Measurements from ENCODE around the gene CSPG4. TPM values are rescaled to one million over a fixed set of nuclear protein-coding genes. Genes with fewer than 3 reads are reported as not detected.
"Not testable (repeated sequence)": the region's sequence is repeated elsewhere in the genome, so short reads cannot be mapped to it uniquely, and the experiment has no call there.

CSPG4 gene
- total RNA-seq, 1 donor from 2014 or later = 246 TPM

DNA sequence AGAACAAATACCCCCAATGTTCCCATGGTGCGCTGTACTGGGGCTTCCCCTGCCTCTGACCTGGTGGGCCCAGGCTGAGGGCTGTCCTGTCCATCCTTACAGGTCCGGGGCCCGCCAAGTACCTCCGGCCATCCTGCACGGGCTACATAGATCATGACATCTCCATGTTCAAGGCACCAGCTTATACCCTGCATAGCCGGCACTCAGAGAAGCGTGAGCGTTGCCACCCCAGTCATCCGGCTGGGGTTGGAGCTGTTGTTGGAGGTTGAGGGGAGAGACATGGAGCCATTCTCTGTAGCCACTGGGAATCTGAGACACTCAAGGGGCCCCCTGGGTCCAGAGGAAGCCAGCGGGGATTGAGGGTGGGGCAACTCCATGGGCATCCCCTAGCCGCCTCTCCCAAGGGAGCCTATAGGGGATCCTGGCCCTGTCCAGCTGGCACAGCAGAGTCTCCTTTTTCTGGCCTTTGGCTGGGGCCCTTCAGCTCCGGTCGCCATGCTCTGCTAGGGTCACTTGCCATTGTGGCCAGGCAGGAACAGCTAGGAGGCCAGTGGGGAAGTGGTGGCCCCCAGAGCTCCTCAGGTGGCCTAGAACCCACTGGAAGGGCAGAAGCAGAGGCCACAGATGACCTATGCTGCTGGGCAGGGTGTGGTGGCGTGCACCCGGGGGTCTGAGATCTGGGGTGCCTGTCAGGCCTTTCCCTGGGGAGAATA, 12.5 kb upstream of the CSPG4 start:
- peak; percentile 0 for DNase-seq

DNA sequence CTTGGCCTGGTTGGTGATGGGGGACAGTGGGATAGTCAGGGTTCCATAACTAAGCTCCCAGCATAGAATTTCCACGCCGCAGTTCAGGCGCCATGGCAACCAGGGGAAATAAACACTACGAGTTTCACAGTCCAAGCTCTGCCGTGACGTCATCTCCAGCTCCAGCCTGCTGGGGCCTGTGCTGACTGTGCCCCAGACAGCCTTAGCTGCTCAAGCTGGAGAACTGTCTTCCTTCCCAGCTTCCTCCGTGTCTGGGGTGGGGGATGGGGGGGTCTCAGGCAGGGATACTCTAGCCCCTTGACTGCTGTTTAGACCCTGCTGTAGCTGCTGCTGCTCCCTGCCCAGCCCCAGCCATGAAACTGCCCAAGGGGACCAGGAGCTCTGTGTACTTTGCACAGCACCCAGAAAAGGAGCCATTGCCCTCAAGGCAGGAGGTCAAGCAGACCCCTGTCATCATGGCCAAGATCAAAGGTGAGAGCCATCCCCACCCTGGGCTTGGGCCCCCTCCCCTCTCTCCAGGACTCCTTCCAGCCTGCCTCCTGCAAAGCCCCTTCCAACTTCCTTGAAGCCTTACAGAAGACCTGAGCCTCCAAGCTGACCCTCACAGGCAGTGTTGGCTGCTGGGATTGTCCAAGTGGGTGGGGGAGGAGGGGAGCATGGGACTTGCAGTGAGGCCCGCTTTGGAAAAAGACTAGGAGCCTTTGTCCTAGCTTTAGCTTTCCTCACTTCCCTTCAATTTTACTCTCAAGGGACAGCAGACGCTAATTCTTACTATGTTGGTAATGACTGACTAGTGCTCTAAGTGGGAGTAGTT, 11.4 kb upstream of the CSPG4 start:
- peak; percentile 99 for DNase-seq

DNA sequence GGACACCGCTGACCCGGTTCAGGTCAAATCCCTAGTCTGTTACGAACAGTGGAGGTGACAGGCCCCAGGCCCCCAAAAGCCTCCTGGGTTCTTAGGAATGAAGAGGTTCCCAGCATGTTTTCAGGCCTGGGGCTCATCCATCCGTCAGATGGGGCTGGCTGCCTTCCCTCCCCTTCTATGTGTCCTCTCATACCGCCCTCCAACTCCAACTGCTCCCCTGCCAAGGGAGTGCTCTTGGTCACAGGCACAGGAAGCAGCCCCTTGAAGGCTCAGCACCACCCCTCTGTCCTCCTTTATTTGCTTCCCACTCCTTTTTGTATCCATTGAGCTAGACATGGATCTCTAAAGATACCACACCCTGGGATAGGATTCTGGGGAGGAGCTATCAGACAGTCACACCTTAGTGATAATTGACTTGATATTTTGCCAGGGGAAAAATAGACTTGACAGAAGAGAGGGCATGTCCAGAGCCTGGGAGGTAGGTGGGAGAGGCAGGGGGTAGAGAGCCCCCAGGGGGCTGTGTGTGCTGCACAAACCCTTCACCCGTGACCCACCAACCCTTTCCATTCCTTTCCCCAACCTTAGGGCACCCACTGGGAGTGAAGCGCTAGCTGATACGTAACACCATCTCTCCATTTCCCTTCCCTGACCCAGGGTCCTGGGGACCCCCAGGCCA, 10.7 kb upstream of the CSPG4 start:
- peak; percentile 70 for DNase-seq

DNA sequence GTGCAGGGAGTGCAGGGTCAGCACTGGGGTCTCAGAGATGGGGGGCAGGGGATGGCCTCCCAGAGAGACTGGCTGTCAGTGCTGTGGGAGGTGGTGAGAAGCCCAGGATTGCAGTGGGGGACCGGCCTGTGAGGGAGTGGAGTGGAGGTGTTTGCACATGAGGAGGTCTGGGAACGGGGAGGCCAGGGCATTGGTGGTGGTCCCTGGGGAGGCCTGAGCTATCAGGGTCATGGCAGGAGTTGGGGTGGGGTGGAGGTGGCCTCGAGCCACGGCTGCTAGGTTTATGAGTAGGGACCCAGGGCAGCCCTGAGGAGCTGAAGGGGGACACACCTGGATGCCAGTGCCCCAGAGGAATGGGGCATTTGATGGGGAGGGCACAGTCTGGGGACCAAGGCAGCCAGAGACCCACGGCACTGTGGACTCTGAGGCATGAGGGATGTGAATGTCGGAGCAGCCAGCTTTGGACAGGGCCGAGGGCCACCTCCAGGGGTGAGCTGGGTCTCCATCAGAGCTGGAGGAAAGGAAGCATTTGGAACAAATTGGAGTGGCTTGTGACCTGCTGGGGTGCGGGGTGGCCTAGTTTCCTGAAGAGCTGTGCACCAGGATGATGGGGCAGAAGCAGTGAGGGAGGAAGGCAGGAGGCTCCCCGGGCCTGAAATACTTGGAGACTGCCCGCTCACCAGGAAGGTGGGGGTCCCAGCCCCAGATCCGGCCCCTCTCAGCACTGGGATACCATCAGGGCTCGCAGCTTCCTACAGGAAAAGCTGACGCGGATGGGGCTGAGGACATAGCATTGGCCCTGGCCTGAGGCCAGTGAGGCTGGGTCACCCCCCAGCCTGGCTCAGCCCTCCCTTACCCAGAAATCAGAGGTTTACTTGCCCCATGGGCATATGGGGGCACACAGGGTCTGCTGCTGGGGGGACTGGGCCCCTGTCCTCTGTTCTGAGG, 9.5 kb upstream of the CSPG4 start:
- DNase-seq = peak; percentile 8

DNA sequence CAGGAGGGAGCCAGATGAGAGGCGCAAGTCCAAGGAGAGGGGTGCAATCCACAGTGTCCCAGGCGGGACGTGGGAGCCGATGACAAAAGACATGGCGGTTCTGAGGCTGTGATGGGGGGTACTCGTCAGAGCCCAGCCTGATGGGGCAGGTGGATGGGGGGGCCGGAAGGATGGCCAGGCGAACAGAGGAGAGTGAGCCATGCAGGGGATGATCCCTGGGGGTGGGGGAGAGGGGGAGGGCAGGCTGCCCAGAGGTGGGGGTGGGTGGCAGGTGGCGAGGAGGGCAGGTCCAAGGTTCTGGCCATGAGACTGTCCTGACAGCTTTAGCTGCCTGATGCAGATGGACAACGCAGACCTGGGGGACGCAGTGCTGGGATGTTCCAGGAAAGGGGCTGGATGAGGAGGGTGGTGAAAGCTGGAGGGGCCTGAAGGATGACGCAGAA, 8.9 kb upstream of the CSPG4 start:
- DNase-seq = no peak

DNA sequence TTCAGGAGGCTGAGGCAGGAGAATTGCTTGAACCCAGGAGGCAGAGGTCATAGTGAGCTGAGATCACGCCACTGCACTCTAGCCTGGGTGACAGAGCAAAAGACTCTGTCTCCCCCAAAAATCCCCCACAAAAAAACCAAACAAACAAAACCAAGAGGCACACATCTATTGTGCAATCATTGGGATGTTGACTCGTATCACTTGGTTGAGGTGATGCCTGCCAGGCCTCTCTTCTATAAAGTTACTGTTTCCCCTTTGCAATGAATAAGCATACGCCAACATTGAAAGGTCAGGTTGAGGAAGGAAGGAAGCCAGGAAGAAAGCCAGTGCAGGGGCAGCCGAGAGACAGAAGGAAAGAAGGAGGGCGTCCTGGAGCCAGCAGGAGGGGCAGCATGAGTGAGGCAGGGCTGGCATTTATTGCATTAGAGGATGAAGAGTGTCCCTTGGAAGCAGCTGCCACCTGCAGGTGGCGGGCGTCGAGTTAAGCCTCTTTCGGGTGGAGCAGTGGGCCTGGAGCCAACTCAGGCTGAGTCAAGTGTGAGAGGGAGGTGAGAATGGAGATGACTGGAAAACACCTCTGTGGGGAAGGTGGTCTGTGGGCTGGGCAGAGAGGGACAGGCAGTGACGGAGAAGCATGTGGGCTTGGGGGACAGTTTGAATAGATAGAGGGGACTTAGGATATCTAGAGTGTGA, 8.3 kb upstream of the CSPG4 start:
- DNase-seq = peak; percentile 89

DNA sequence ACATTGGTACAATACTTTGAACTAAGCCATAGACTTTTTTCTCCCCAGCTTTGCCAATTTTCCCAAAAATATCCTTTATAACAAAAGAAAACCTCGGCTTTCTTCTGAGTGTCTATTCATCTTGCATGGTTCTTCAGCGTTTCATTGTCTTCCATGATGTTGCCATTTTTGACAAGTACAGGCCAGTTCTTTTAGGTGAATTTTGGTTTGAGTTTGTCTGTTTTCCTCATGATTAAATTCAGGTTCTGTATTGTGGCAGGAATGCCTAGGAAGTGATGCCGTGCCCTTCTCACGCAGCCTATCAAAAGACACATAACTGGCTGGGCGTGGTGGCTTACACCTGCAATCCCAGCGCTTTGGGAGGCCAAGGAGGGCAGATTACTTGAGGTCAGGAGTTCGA, 7.6 kb upstream of the CSPG4 start:
- no peak for DNase-seq

DNA sequence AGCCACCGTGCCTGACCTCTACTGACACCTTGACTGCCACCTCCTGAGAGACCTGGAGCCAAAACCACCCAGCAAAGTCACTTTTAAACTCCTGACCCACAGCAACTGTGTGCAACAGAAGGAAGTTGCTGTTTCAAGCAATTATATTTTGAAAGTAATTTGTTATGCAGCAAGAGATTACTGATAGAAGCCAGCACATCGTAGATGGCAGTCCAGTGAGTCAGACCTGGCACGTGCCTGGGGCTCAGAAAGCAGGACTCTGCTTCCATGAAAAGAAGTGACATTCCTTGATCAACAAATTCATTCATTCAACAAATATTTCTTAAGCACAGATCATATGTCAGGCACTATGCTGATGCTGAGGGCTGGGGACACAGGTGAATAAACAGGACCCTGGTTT, 5.7 kb upstream of the CSPG4 start:
- DNase-seq = no peak

DNA sequence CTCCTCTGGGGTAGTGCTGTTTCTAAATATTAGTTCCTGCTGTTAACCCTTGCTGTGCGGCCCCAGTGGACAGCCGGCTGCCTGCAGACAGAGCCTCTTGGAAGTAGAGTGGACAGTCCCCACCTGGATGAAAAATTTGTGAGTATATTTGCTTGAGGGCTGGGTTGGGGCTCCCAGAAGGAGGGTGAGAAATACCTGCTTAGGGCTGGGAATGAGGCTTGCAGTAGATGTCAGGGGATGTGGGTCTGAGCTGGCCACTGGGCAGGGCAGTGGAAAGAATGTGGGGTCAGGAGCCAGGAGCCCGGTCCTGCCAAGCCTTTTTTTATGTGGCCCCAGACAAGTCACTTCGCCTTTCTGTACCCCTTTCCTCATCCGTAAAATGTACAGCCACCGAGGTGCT, 4.4 kb upstream of the CSPG4 start:
- not testable (repeated sequence) for DNase-seq

DNA sequence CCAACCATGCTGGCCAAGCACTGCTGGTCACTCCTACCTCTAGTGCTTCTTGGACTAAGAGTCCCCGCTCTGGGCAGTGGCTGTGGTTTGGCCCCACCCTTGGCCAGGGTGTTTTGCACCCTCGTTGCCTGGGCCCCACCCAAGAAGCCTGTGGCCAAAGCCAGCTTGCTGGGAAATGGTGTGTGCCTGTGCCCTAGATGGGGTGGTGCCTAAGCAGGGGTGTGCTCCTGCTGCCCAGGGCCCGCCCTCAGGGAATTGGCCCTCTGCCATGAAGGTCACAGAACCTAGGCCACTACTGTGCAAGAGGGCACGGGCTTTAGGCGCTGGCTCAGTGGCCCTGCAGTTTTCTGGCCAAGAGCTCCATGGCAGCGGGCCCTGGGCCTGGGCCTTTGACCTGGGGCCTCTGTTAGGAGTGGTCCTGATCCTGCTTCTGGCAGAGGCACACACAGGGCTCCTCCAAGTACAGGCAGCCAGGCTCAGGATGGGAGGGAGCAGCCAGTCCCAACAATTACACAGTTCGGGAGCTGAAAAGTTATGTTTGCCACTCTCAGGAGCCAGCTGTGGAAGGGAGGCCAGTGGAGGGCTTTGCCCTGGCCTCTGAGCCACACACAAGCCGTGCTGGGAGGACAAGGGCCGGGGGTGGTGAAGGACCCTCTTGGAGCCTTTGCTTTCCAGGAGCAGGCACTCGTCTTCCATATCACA, 3.8 kb upstream of the CSPG4 start:
- DNase-seq = peak; percentile 66

DNA sequence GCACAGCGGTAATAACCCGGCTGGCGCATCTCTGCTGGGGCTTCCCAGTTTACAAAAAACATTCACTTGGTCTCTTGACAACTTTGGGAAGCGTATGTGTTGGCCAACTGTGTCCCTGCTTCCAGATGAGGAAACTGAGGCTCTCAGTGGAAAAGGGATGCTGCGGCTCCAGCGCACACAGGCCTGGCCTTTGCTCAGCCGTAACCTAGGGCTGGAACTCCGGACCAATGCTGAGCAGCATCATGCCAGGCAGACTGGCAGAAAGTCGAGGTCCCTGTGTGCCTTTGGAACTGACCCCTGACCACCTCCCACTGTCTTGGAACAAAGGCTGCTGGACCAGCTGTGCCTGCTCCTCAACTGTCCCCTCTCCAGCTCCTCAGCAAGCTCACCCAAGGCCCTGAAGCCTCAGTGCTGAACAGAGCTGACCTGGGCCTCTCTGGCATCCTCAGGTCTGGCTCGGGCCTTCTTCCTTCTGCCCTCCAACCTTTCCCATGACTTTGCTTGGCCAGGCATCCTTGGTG, 2.7 kb upstream of the CSPG4 start:
- DNase-seq = peak; percentile 49

DNA sequence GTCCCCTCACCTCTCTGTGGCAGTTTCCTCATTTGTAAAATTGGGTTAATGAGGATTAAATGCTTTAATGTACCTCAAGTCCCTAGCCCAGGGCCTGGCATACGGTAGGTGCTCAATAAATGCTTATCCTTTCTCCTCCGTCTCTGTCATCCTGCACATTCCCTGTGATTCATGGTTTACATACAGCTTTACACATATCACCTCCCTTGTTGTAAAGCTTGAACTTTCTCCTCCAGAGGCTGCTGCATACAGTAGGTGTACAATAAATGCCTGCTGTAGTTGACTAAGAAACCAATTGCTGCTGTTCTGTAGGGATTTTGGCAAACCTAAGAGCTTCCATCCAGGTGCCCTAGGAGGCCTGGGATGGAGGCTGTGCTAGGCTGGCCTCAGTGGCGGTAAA, 1.5 kb upstream of the CSPG4 start:
- DNase-seq = no peak

DNA sequence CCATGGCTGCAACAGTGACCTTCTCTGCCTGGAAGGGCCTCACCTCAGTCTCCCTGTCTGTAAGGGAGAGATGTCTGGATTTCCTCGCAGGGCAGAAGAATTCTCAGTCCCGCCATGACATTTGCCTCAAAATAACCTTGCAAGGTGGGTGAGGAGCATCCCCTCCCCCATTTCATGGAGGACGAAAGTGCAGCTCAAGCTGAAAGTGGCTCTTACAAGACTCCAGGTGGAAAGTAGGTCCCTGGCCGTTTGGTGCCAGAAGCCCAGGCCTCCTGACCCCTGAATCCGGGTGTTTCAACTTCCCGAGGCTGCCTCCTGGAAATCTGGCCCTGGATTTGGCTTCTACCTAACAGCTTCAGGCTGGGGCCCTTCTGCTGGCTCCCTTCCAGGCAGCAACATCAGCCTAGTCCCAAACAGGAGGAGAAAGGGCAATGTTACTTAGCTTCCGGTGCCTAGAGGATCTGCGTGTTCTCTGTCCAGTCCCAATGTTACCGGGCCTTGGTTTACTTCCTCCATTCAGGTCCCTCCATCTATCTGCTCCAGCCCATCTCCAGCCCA, 769 bp upstream of the CSPG4 start:
- peak; percentile 88 for DNase-seq

DNA sequence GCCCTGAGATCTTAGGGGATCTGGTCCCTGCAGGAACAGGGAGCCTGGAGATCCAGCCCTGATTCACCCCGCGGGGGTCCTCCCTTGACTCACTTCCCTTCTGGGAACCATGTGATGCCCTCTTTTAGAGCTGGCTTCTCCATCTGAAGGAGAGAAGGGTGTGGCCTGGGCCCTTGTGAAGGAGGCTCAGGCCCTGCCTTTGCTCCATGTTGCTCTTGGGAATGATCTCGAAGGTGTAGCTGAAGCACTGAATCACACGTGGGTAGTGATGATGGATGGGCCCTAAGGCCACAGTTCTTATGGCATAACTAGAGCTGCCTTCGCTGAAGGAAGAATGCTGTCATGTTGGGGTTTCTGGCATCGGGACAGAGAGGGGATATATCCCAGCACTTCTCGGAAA, 1.2 kb downstream of the CSPG4 start:
- peak; percentile 71 for DNase-seq

DNA sequence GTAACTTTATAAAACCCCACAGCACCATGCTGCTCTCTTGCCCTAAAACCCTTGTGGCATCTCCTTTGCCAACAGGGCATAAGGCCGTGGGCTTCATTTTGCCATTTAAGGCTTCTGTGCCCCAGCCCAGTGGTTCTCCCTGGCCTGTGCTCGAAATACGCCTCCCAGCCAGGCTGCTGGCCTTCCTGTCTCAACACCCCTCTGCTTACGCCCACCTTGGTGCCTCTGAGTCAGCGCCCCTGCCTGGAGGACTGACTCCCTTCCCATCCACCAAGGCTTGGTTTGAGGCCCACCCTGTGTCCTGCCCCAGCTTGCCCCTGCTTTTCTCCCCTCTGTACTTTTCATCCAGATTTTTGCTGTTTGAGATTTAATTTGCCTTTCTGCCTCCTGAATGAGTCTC, 1.8 kb downstream of the CSPG4 start:
- not testable (repeated sequence) for DNase-seq

DNA sequence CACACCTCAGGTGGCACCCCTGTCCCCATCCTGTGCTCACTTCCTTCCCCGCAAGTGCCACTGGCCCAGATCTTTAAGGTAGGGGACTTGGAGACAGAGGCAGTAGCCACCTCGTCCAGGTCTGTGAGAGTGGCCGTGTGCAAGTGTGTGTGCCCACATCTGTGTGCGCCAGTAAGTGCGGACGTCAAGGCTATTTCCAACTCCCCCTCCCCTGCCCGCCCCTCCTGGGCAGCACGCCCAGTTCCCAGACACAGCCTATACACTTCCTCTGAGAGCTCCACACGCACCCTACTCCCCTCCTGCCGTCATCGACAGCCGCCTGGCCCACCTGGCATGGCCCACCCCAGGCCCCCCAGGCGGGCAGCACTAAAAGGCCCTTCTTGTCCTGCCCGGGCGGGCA, 3.2 kb downstream of the CSPG4 start:
- peak; percentile 96 for DNase-seq

DNA sequence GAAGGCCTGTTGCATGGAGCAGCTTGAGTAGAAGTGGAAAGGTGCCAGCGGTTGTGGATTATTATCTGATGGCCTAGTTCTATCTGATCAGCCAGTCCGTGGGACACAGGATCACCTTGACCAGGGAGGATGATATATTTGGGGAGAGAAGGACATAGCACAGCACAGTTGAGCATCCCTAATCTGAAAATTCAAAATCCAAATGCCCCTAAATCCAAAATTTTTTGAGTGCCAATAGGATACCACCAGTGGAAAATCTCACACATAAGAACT, 6.0 kb downstream of the CSPG4 start:
- DNase-seq = no peak

DNA sequence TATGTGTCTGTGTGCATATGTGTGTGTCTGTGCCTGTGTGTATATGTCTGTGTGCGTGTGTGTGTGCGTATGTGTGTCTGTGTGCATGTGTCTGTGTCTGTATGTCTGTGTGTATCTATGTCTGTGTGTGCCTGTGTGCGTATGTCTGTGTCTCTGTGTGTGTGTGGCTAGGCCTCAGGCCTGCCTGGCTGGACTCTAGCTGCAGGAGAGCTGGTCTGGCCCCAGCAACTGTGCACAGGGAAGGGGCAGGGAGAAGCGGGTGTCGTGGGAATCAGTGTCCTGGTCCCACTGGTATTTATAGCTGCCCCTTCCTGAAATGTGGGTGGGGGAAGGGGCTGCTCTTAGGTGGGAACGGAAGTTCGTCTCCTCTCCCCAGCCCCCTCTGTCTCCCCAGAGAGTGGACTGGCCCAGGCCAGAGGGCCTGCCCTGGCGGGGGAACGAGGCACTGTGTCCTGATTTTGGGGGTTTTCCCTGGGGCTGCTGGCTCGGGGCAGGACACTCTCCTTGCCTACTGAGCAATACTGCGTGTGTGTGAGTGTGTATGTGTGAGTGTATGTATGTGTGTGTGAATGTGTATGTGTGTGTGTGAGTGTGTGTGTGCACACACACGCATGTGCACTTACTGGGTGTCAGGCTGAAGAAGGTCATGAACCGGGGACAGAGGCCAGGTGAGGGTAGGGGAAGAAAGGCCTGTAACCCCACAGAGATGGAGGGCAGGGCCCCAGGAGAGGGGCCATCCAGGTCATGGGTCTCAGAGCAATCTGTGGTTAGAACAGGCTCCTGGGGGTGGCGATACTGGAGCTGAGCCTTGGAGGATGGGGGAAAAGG, 6.6 kb downstream of the CSPG4 start:
- no peak for DNase-seq

DNA sequence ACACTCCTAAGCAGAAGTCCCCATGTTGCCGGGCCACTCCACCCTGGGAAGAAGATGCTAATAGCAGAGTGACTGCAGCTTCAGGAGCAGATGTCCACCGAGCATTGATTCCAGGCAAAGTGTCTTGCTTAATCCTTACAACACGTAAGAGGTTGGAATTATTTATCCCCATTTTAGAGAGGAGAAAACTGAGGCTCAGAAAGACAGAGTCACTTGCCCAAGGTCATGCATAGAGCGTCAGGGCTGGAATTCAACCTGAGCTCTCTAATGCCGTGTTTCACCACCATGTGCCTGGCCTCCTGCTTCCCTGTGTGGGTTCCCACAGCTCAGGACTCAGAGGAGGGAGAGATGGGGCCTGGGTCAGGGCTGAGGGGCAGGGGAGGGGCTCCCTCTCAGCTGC, 7.3 kb downstream of the CSPG4 start:
- DNase-seq = not testable (repeated sequence)

All from tongue (tissue), 2 donors.